Measurements from ENCODE around the gene COQ9. TPM values are rescaled to one million over a fixed set of nuclear protein-coding genes. Genes with fewer than 3 reads are reported as not detected.

COQ9 gene
- total RNA-seq, 1 experiment from 2014 or later, result 62.7 TPM

- no peak for TF ChIP-seq REST (IDR thresholded peaks at IDR 0.05; ENCODE audit: low read depth)
- TF ChIP-seq EZH2 (IDR thresholded peaks at IDR 0.05), result no peak
These were observed 15.1 kb downstream of the COQ9 start, which contains the start of gene POLR2C (continued) for GRCh38 chr16:57462209-57462977.

- Histone ChIP-seq H3K36me3 (ENCODE audit: control insufficient read depth in 1 of 2, insufficient read depth in 2 of 2, low read length in 2 of 2) (peaks cover 40 to 44% of the 10 kb centered on the region in 2 experiments; a peak in 3 of 4 replicates), H3K9me2 (ENCODE audit: insufficient read depth) (no peaks in the 10 kb centered on the region), H3K27ac (ENCODE audit: low read depth, low read length) (peak overlapping the region; percentile 61), H3K27me3 (ENCODE audit: insufficient read depth, low read length) (no peaks in the 10 kb centered on the region), H3K9me3 (ENCODE audit: control insufficient read depth in 1 of 2, insufficient read depth in 1 of 2, low read depth in 1 of 2, low read length in 2 of 2) (no peaks in the 10 kb centered on the region), H3K4me2 (ENCODE audit: low read length) (peak overlapping the region; percentile 78), H2AFZ (ENCODE audit: low read depth, low read length, poor library complexity, severe bottlenecking) (no peak overlapping the region), H4K20me1 (ENCODE audit: insufficient read depth) (no peaks in the 10 kb centered on the region; the same call in 1 of the 2 replicates), H3K79me2 (ENCODE audit: insufficient read depth, low read length) (peaks cover 39% of the 10 kb centered on the region), H3K9ac (ENCODE audit: low read length) (peak overlapping the region; percentile 85), H3K4me3 (replicated peaks in 1 of 2; ENCODE audit: low read depth in 1 of 2, low read length in 2 of 2) (peak overlapping the region; percentile 82 to 94), H3K4me1 (ENCODE audit: control insufficient read depth in 1 of 2, insufficient read depth in 2 of 2, low read length in 2 of 2) (peaks cover 8 to 10% of the 10 kb centered on the region in 2 experiments; a peak in 3 of 4 replicates)
- RAD21 ChIA-PET (ENCODE audit: low non-redundant PET in 1 of 2, low total read pairs in 2 of 2, uncharacterized antibody in 2 of 2, unreplicated experiment in 2 of 2), result no interaction called here
- ATAC-seq, result peak; percentile 60
- BruUV-seq (replicated peaks), result no TSS peak
- DNase-seq (ENCODE audit: low read depth, low spot score), result no peak
- intact Hi-C loops (cut with micrococcal nuclease), result no loop called here
- POLR2A ChIA-PET, result interaction anchor here (1.2 to 1.4 kb wide), 3 partner anchors 10 to 57 kb away, joined by 3 to 10 read pairs (median 7); partner anchors contain the start of genes CIAPIN1 and COQ9
- CTCF ChIA-PET, result interaction anchor here (0.8 to 2.6 kb wide), 8 partner anchors 9 to 162 kb away, joined by 3 to 16 read pairs (median 8); partner anchors contain the start of genes CIAPIN1 and COQ9
- no peak for TF ChIP-seq YY1 (IDR thresholded peaks at IDR 0.05; ENCODE audit: extremely low read depth, insufficient replicate concordance, low read depth, low read length)
- TF ChIP-seq EZH2phosphoT487 (IDR thresholded peaks at IDR 0.05; ENCODE audit: borderline replicate concordance), result no peak
These were observed 15.7 kb downstream of the COQ9 start for GRCh38 chr16:57462978-57463362.
